ENCODE results near the gene KIF1B.

The KIF1B gene

GRCh38 chr1:10291705-10292104 lies 81.3 kb downstream of the KIF1B start:
- Histone ChIP-seq H3K27me3 (replicated peaks in 2 of 5; ENCODE audit: control insufficient read depth in 4 of 5, insufficient read depth in 5 of 5, low read length in 4 of 5) (no peaks in the 10 kb centered on the region), H3K36me3 (ENCODE audit: control insufficient read depth in 4 of 4, insufficient read depth in 4 of 4, low read length in 3 of 4) (peaks cover 4 to 13% (median 9%) of the 10 kb centered on the region in 4 experiments), H3K4me1 (ENCODE audit: control extremely low read depth in 1 of 4, control insufficient read depth in 4 of 4, insufficient read depth in 4 of 4, low read length in 3 of 4) (peaks cover 0 to under 1% (median 0%) of the 10 kb centered on the region in 4 experiments), H3K27ac (ENCODE audit: insufficient read depth in 1 of 2, low read depth in 1 of 2, low read length in 2 of 2, poor library complexity in 1 of 2, severe bottlenecking in 2 of 2) (no peak overlapping the region), H3K4me3 (ENCODE audit: control insufficient read depth in 1 of 7, extremely low read depth in 1 of 7, insufficient read depth in 4 of 7, low read depth in 2 of 7, low read length in 6 of 7) (no peak overlapping the region), H3K9me3 (ENCODE audit: control extremely low read depth in 1 of 5, control insufficient read depth in 4 of 5, insufficient read depth in 2 of 5, low read depth in 1 of 5, low read length in 4 of 5) (no peaks in the 10 kb centered on the region)
- ChIA-PET CTCF (no interaction called here), POLR2A (no interaction called here)
- no peak for DNase-seq
- 100% methylated on average over 1 of the region's 1 CpG for WGBS (ENCODE audit: insufficient coverage)

DNA sequence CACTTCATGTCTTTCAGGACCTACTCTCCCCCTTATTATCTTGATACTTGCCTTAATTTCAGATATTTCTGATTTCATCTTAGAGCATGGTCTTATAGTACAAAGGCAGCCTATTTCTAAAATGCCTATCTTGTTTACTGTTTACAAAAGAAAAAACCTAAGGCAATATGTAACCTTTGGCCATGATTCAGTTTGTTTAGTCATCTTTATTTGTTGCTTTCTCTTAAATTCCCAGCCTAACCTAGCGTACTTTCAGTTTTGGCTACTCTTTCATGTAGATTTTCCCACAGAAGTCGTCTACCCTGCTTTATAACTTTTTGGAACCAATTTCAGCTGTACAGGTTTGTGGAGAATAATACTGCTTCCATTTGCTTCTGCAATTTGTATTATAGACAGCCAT lies 81.8 kb downstream of the KIF1B start:
- H3K36me3 ChIP-seq (ENCODE audit: control insufficient read depth in 4 of 4, insufficient read depth in 4 of 4, low read length in 3 of 4), result peaks cover 4 to 13% (median 8%) of the 10 kb centered on the region in 4 experiments
- H3K27ac ChIP-seq (ENCODE audit: insufficient read depth in 1 of 2, low read depth in 1 of 2, low read length in 2 of 2, poor library complexity in 1 of 2, severe bottlenecking in 2 of 2), result no peak overlapping the region

DNA sequence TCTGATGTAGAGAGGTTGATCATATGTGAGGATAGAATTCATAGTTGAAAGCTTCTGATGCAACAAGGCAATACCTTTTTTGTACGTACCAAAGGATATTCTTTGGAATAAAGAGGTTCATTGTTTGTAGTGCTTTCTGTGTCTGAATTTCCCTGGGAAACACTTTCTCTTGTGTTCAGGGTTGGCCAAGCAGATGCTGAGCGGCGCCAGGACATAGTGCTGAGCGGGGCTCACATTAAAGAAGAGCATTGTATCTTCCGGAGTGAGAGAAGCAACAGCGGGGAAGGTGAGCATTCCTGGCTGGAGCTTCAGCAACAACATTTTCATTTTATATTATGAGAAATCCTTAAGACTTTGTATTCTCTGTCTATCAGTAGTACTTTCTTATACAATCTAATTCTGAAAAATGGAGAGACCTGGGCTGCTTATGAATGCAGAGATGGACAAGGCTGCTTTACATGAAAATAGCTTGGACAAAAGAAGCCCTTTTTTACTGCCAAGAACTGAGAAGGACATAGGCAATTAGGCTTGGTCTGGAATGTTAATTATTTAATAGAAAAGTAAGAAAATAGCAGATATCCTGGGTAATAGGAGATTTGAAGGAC lies 85.2 kb downstream of the KIF1B start:
- Histone ChIP-seq H3K27ac (ENCODE audit: insufficient read depth in 1 of 2, low read depth in 1 of 2, low read length in 2 of 2, poor library complexity in 1 of 2, severe bottlenecking in 2 of 2) (no peak overlapping the region), H3K27me3 (replicated peaks in 2 of 5; ENCODE audit: control insufficient read depth in 4 of 5, insufficient read depth in 5 of 5, low read length in 4 of 5) (no peaks in the 10 kb centered on the region), H3K9me3 (ENCODE audit: control extremely low read depth in 1 of 5, control insufficient read depth in 4 of 5, insufficient read depth in 2 of 5, low read depth in 1 of 5, low read length in 4 of 5) (no peaks in the 10 kb centered on the region), H3K4me1 (ENCODE audit: control extremely low read depth in 1 of 4, control insufficient read depth in 4 of 4, insufficient read depth in 4 of 4, low read length in 3 of 4) (peaks cover 0 to 7% (median 1%) of the 10 kb centered on the region in 4 experiments), H3K4me3 (ENCODE audit: control insufficient read depth in 1 of 7, extremely low read depth in 1 of 7, insufficient read depth in 4 of 7, low read depth in 2 of 7, low read length in 6 of 7) (no peak overlapping the region), H3K36me3 (ENCODE audit: control insufficient read depth in 4 of 4, insufficient read depth in 4 of 4, low read length in 3 of 4) (peaks cover 4 to 10% (median 8%) of the 10 kb centered on the region in 4 experiments)
- 93% methylated on average over 4 of the region's 6 CpGs for WGBS (ENCODE audit: insufficient coverage)
- no peak for DNase-seq
- ChIA-PET CTCF (no interaction called here), POLR2A (no interaction called here)

More for the DNA sequence above, 81.8 kb downstream of the KIF1B start:
- ChIA-PET POLR2A (no interaction called here), CTCF (no interaction called here)
- 100% methylated on average over 2 of the region's 2 CpGs for WGBS (ENCODE audit: insufficient coverage)
- H3K4me3 ChIP-seq (ENCODE audit: control insufficient read depth in 1 of 7, extremely low read depth in 1 of 7, insufficient read depth in 4 of 7, low read depth in 2 of 7, low read length in 6 of 7), result no peak overlapping the region
- no peaks in the 10 kb centered on the region for H3K9me3 ChIP-seq (ENCODE audit: control extremely low read depth in 1 of 5, control insufficient read depth in 4 of 5, insufficient read depth in 2 of 5, low read depth in 1 of 5, low read length in 4 of 5)
- H3K4me1 ChIP-seq (ENCODE audit: control extremely low read depth in 1 of 4, control insufficient read depth in 4 of 4, insufficient read depth in 4 of 4, low read length in 3 of 4), result peaks cover 0 to 5% (median under 1%) of the 10 kb centered on the region in 4 experiments
- no peak for DNase-seq
- H3K27me3 ChIP-seq (replicated peaks in 2 of 5; ENCODE audit: control insufficient read depth in 4 of 5, insufficient read depth in 5 of 5, low read length in 4 of 5), result no peaks in the 10 kb centered on the region

DNA sequence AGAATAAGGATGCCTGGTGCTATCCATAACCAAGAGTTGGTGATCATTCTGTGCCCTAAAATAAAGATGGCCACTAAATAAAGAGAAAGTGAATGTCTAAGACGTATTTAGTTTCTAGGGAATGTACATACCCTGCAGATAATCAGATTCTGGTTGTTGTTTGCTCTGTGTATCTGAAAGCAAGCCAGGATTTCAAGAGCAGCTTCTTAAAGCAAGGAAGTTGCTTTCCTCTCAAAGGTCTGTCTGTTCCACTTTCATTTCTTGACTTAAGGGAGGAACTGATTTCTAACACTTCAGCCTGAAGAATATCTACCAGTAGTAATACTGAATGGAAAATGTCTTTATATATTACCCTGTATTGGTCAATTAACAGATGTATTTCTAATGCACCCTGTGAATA lies 88.8 kb downstream of the KIF1B start:
- WGBS (ENCODE audit: insufficient coverage), result 80% methylated on average over 1 of the region's 1 CpG
- H3K4me3 ChIP-seq (ENCODE audit: control insufficient read depth in 1 of 7, extremely low read depth in 1 of 7, insufficient read depth in 4 of 7, low read depth in 2 of 7, low read length in 6 of 7), result no peak overlapping the region
- no peak for DNase-seq
- H3K9me3 ChIP-seq (ENCODE audit: control extremely low read depth in 1 of 5, control insufficient read depth in 4 of 5, insufficient read depth in 2 of 5, low read depth in 1 of 5, low read length in 4 of 5), result no peaks in the 10 kb centered on the region
- ChIA-PET POLR2A (no interaction called here), CTCF (no interaction called here)
- H3K27ac ChIP-seq (ENCODE audit: insufficient read depth in 1 of 2, low read depth in 1 of 2, low read length in 2 of 2, poor library complexity in 1 of 2, severe bottlenecking in 2 of 2), result no peak overlapping the region
- peaks cover 2 to 18% (median 14%) of the 10 kb centered on the region in 4 experiments for H3K36me3 ChIP-seq (ENCODE audit: control insufficient read depth in 4 of 4, insufficient read depth in 4 of 4, low read length in 3 of 4)
- H3K27me3 ChIP-seq (replicated peaks in 2 of 5; ENCODE audit: control insufficient read depth in 4 of 5, insufficient read depth in 5 of 5, low read length in 4 of 5), result no peaks in the 10 kb centered on the region
- H3K4me1 ChIP-seq (ENCODE audit: control extremely low read depth in 1 of 4, control insufficient read depth in 4 of 4, insufficient read depth in 4 of 4, low read length in 3 of 4), result peaks cover 0 to 7% (median 1%) of the 10 kb centered on the region in 4 experiments

DNA sequence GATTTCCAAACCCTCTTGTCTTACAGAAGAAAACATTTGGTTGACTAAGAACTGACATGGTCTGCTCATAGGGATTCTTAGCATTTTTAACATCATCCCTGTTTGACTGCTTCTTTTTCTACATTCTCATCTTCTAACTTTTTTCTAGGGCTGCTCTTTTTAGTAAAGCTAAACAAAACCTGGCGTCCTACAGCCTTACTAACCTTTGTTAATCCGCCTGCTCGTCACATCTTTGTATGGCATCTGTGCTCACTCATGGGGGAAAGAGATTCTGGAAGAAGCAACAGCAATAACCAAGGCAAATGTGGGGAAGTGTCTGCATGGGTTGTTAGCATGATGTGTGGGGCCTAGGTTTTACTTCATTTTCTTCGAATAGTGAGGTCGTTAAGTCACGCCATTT lies 92.0 kb downstream of the KIF1B start:
- no peak overlapping the region for H3K4me3 ChIP-seq (ENCODE audit: control insufficient read depth in 1 of 7, extremely low read depth in 1 of 7, insufficient read depth in 4 of 7, low read depth in 2 of 7, low read length in 6 of 7)
- H3K27me3 ChIP-seq (replicated peaks in 2 of 5; ENCODE audit: control insufficient read depth in 4 of 5, insufficient read depth in 5 of 5, low read length in 4 of 5), result no peaks in the 10 kb centered on the region
- H3K4me1 ChIP-seq (ENCODE audit: control extremely low read depth in 1 of 4, control insufficient read depth in 4 of 4, insufficient read depth in 4 of 4, low read length in 3 of 4), result no peaks in the 10 kb centered on the region
- POLR2A ChIA-PET, result no interaction called here
- CTCF ChIA-PET, result interaction anchor here (1.0 kb wide), 1 partner anchor 27 kb away, joined by 3 read pairs; no protein-coding TSS in a partner anchor
- no peaks in the 10 kb centered on the region for H3K9me3 ChIP-seq (ENCODE audit: control extremely low read depth in 1 of 5, control insufficient read depth in 4 of 5, insufficient read depth in 2 of 5, low read depth in 1 of 5, low read length in 4 of 5)
- H3K27ac ChIP-seq (ENCODE audit: insufficient read depth in 1 of 2, low read depth in 1 of 2, low read length in 2 of 2, poor library complexity in 1 of 2, severe bottlenecking in 2 of 2), result no peak overlapping the region
- no peak for DNase-seq
- peaks cover 2 to 22% (median 8%) of the 10 kb centered on the region in 4 experiments for H3K36me3 ChIP-seq (ENCODE audit: control insufficient read depth in 4 of 4, insufficient read depth in 4 of 4, low read length in 3 of 4)
- WGBS (ENCODE audit: insufficient coverage), result 100% methylated on average over 2 of the region's 6 CpGs

GRCh38 chr1:10304295-10304694 lies 93.9 kb downstream of the KIF1B start:
- ChIA-PET POLR2A (no interaction called here), CTCF (no interaction called here)
- WGBS (ENCODE audit: insufficient coverage), result 100% methylated on average over 9 of the region's 11 CpGs
- Histone ChIP-seq H3K36me3 (ENCODE audit: control insufficient read depth in 4 of 4, insufficient read depth in 4 of 4, low read length in 3 of 4) (peaks cover 0 to 18% (median 7%) of the 10 kb centered on the region in 4 experiments), H3K9me3 (ENCODE audit: control extremely low read depth in 1 of 5, control insufficient read depth in 4 of 5, insufficient read depth in 2 of 5, low read depth in 1 of 5, low read length in 4 of 5) (no peaks in the 10 kb centered on the region), H3K27me3 (replicated peaks in 2 of 5; ENCODE audit: control insufficient read depth in 4 of 5, insufficient read depth in 5 of 5, low read length in 4 of 5) (no peaks in the 10 kb centered on the region), H3K4me1 (ENCODE audit: control extremely low read depth in 1 of 4, control insufficient read depth in 4 of 4, insufficient read depth in 4 of 4, low read length in 3 of 4) (no peaks in the 10 kb centered on the region), H3K4me3 (ENCODE audit: control insufficient read depth in 1 of 7, extremely low read depth in 1 of 7, insufficient read depth in 4 of 7, low read depth in 2 of 7, low read length in 6 of 7) (no peak overlapping the region), H3K27ac (ENCODE audit: insufficient read depth in 1 of 2, low read depth in 1 of 2, low read length in 2 of 2, poor library complexity in 1 of 2, severe bottlenecking in 2 of 2) (no peak overlapping the region)
- no peak for DNase-seq

DNA sequence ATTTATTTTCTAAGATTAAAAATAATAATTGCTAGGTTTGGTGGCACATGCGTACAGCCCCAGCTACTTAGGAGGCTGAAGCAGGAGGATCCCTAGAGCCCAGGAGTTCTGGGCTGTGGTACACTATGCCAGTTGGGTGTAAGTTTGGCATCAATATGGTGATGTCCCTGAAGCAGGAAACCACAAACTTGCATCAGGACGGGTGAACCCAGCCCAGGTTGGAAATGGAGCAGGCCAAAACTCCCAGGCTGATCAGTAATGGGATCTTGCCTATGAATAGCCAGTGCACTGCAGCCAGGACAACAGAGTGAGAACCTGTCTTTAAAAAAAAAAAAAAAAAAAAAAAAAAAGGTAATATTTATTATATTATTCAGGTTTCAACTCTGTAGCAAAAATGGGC lies 96.1 kb downstream of the KIF1B start:
- Histone ChIP-seq H3K4me3 (ENCODE audit: control insufficient read depth in 1 of 7, extremely low read depth in 1 of 7, insufficient read depth in 4 of 7, low read depth in 2 of 7, low read length in 6 of 7) (no peak overlapping the region), H3K9me3 (ENCODE audit: control extremely low read depth in 1 of 5, control insufficient read depth in 4 of 5, insufficient read depth in 2 of 5, low read depth in 1 of 5, low read length in 4 of 5) (no peaks in the 10 kb centered on the region), H3K4me1 (ENCODE audit: control extremely low read depth in 1 of 4, control insufficient read depth in 4 of 4, insufficient read depth in 4 of 4, low read length in 3 of 4) (no peaks in the 10 kb centered on the region), H3K27ac (ENCODE audit: insufficient read depth in 1 of 2, low read depth in 1 of 2, low read length in 2 of 2, poor library complexity in 1 of 2, severe bottlenecking in 2 of 2) (no peak overlapping the region), H3K27me3 (replicated peaks in 2 of 5; ENCODE audit: control insufficient read depth in 4 of 5, insufficient read depth in 5 of 5, low read length in 4 of 5) (no peaks in the 10 kb centered on the region), H3K36me3 (ENCODE audit: control insufficient read depth in 4 of 4, insufficient read depth in 4 of 4, low read length in 3 of 4) (peaks cover 0 to 22% (median 7%) of the 10 kb centered on the region in 4 experiments)
- DNase-seq, result no peak
- WGBS (ENCODE audit: insufficient coverage), result 100% methylated on average over 1 of the region's 2 CpGs
- POLR2A ChIA-PET, result no interaction called here
- CTCF ChIA-PET, result interaction anchor here (1.3 kb wide), 1 partner anchor 97 kb away, joined by 6 read pairs; no protein-coding TSS in a partner anchor
